ENCODE data around the gene SLC49A3.
A peak's percentile ranks its signal among the peaks of the same experiment; 100 is the strongest.
"Not testable (repeated sequence)": the region's sequence is repeated elsewhere in the genome, so short reads cannot be mapped to it uniquely, and the experiment has no call there.

The SLC49A3 gene

DNA sequence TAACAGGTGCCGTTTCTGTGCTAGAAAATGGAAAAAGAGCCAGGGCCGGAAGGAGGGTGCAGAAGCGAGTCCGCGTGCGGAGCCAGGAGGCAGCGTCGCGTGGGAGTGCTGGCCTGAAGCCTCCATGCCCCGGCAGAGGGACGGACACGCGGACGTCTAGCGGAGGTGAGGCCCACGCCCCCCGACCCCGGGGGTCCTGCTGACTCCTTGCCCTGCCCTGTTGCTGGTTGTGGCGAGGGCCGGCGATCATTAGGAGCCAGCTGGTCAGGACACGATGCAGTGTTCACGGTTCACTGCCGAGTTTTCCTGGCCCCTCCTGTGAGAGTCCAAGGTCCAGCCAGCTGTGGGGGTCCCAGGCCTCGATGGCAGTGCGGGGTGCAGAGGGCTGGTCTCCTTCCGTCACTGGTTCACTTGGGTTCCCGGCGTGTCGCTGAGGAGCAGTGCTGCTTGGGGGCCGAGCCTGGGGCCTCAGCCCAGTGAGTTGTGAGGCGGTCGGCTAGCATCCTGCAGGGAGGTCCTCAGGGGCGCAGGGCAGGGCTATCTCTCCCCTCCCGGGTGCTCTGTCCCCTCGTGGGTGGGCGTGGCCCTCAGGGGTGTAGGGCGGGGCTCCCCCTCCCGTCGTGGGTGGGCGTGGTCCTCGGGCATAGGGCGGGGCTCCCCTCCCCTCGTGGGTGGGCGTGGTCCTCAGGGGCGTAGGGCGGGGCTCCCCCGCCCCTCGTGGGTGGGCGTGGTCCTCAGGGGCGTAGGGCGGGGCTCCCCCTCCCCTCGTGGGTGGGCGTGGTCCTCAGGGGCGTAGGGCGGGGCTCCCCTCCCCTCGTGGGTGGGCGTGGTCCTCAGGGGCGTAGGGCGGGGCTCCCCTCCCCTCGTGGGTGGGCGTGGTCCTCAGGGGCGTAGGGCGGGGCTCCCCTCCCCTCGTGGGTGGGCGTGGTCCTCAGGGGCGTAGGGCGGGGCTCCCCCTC lies 42.3 kb upstream of the SLC49A3 start:
- H3K27ac ChIP-seq (ENCODE audit: low read depth, low read length); H3K27me3 ChIP-seq (ENCODE audit: control insufficient read depth in 5 of 5, insufficient read depth in 4 of 5, low read length in 5 of 5); H3K4me1 ChIP-seq (ENCODE audit: control insufficient read depth in 5 of 5, insufficient read depth in 5 of 5, low read length in 5 of 5); H3K4me3 ChIP-seq (ENCODE audit: low read depth in 1 of 5, low read length in 5 of 5); H3K9ac ChIP-seq (ENCODE audit: low read length in 5 of 5); H3K9me3 ChIP-seq (ENCODE audit: control insufficient read depth in 5 of 5, low read length in 5 of 5): not testable (repeated sequence)
- peaks cover 4 to 54% (median 46%) of the 10 kb centered on the region in 5 donors for H3K36me3 ChIP-seq (ENCODE audit: control insufficient read depth in 5 of 5, insufficient read depth in 5 of 5, low read length in 5 of 5)

DNA sequence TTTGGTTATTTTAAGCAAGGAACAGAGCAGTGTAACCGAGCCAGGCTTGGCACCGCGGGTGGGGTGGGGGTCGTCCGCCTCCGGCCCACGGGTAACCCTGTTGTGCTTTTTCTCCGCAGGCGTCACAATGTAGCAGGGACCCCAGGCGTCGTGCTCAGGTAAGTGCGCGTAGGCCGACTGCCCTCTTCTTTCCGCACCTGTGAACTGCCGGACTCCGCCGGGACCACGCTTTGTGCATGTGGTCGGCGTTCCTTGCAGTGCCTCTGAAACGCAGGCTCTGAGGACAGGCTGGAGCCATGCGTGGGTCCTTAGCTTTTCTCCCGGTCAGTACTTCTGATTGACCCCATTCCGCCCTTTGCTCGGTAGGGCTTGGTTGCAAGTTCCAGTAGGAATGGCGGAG lies 41.6 kb upstream of the SLC49A3 start:
- Histone ChIP-seq H3K27me3 (ENCODE audit: control insufficient read depth in 5 of 5, insufficient read depth in 4 of 5, low read length in 5 of 5) (no peaks in the 10 kb centered on the region), H3K9ac (ENCODE audit: low read length in 5 of 5) (no peak overlapping the region), H3K36me3 (ENCODE audit: control insufficient read depth in 5 of 5, insufficient read depth in 5 of 5, low read length in 5 of 5) (peaks cover 4 to 49% (median 42%) of the 10 kb centered on the region in 5 donors), H3K27ac (ENCODE audit: low read depth, low read length) (no peak overlapping the region), H3K4me1 (ENCODE audit: control insufficient read depth in 5 of 5, insufficient read depth in 5 of 5, low read length in 5 of 5) (peaks cover 0 to 14% (median 12%) of the 10 kb centered on the region in 5 donors), H3K4me3 (ENCODE audit: low read depth in 1 of 5, low read length in 5 of 5) (no peak overlapping the region), H3K9me3 (ENCODE audit: control insufficient read depth in 5 of 5, low read length in 5 of 5) (no peaks in the 10 kb centered on the region)

DNA sequence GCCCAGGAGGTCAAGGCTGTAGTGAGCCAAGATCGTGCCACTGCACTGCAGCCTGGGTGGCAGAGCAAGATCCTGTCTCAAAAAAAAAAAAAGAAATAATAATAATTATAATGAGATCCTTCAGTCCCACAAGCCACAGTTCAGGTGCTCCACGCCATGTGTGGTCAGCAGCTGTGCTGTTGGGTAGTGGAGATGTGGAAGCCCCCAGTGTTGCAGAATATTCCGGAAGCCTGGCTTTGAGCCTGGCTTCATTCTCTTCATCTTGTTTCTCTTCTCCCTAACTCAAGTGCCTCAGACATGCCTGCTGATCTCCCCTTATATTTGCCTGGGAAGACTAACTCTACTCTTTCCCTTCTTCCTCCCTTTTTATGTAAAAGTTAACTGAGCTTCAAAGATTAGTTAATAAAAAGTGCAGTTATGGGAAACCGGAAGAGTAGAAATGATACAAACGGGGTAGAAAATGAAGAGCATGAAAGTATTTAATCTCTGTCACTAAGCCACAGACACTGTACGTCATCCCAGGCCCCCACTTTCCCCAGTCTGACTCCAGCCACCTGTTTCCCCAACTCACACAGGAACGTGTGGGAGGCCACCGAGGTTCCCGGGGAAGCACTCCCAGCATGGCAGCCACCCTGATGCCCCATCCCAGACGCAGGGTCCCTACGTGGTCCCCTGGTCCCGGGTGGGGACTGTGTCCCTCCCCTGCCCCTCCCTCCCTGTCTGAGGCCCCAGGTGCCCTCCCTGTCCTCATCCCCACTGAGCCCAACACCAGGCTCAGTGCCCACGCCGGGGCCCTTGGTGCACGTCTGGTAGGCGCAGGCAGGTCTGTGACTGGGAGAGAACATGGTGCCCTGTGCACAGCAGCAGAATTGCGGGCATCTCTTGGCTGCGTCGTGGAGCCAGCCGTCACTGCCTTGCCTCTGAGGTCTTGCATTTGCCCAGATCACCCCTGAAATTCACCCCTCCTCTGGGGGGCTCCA lies 40.7 kb upstream of the SLC49A3 start:
- no peaks in the 10 kb centered on the region for H3K9me3 ChIP-seq (ENCODE audit: control insufficient read depth in 5 of 5, low read length in 5 of 5)
- H3K36me3 ChIP-seq (ENCODE audit: control insufficient read depth in 5 of 5, insufficient read depth in 5 of 5, low read length in 5 of 5): peaks cover 4 to 40% (median 33%) of the 10 kb centered on the region in 5 donors
- no peak overlapping the region for H3K4me3 ChIP-seq (ENCODE audit: low read depth in 1 of 5, low read length in 5 of 5)
- no peaks in the 10 kb centered on the region for H3K27me3 ChIP-seq (ENCODE audit: control insufficient read depth in 5 of 5, insufficient read depth in 4 of 5, low read length in 5 of 5)
- peaks cover 0 to 14% (median 12%) of the 10 kb centered on the region in 5 donors for H3K4me1 ChIP-seq (ENCODE audit: control insufficient read depth in 5 of 5, insufficient read depth in 5 of 5, low read length in 5 of 5)
- no peak overlapping the region for H3K27ac ChIP-seq (ENCODE audit: low read depth, low read length)
- no peak overlapping the region for H3K9ac ChIP-seq (ENCODE audit: low read length in 5 of 5)

DNA sequence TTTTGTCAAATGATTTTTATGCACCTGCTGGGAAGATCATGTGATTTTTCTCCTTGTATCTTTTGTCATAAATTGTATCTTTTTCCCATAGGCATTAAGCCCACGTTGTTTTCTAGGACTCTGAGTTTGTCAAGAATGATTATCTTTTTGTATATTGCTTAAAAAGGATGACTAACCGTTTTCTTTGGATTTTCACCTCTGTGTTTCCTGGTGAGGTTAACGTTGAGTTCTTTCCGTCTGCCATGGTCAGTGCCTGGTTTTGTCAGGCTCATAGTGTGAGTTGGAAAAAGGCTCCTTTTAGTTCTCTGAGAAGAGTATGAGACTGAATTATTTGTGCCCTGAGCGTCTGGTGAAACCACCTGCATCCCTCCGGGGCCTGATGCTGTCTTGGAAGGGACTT lies 38.6 kb upstream of the SLC49A3 start:
- Histone ChIP-seq H3K9ac (ENCODE audit: low read length in 5 of 5) (no peak overlapping the region), H3K9me3 (ENCODE audit: control insufficient read depth in 5 of 5, low read length in 5 of 5) (no peaks in the 10 kb centered on the region), H3K27ac (ENCODE audit: low read depth, low read length) (no peak overlapping the region), H3K4me3 (ENCODE audit: low read depth in 1 of 5, low read length in 5 of 5) (no peak overlapping the region), H3K4me1 (ENCODE audit: control insufficient read depth in 5 of 5, insufficient read depth in 5 of 5, low read length in 5 of 5) (peaks cover 0 to 14% (median 12%) of the 10 kb centered on the region in 5 donors), H3K36me3 (ENCODE audit: control insufficient read depth in 5 of 5, insufficient read depth in 5 of 5, low read length in 5 of 5) (peaks cover 0 to 34% (median 22%) of the 10 kb centered on the region in 5 donors), H3K27me3 (ENCODE audit: control insufficient read depth in 5 of 5, insufficient read depth in 4 of 5, low read length in 5 of 5) (no peaks in the 10 kb centered on the region)

DNA sequence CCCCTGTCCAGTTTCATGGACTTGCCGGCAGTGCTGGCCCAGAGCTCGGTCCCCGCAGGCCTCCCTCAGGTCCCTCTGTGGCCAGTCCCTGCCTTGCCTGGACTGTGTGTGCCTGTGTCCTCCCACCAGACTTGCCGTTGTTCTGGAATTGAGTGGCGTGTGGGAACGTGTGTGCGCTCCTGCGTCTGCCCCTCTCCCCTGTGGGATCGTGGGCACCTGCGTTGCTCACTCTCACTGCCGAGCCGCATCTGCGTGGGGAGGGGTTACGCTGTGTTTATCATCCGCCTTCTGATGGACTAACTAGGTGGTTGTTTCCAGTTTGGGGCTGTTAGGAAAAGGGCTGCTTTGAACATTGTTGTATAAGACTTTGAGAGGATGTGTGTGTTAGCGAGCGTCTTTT lies 37.9 kb upstream of the SLC49A3 start:
- Histone ChIP-seq H3K9ac (ENCODE audit: low read length in 5 of 5) (peak overlapping the region in 1 of 5 donors; percentile 37), H3K27ac (ENCODE audit: low read depth, low read length) (no peak overlapping the region), H3K4me3 (ENCODE audit: low read depth in 1 of 5, low read length in 5 of 5) (no peak overlapping the region), H3K36me3 (ENCODE audit: control insufficient read depth in 5 of 5, insufficient read depth in 5 of 5, low read length in 5 of 5) (peaks cover 0 to 36% (median 22%) of the 10 kb centered on the region in 5 donors), H3K27me3 (ENCODE audit: control insufficient read depth in 5 of 5, insufficient read depth in 4 of 5, low read length in 5 of 5) (no peaks in the 10 kb centered on the region), H3K9me3 (ENCODE audit: control insufficient read depth in 5 of 5, low read length in 5 of 5) (no peaks in the 10 kb centered on the region), H3K4me1 (ENCODE audit: control insufficient read depth in 5 of 5, insufficient read depth in 5 of 5, low read length in 5 of 5) (peaks cover 0 to 14% (median 12%) of the 10 kb centered on the region in 5 donors)

DNA sequence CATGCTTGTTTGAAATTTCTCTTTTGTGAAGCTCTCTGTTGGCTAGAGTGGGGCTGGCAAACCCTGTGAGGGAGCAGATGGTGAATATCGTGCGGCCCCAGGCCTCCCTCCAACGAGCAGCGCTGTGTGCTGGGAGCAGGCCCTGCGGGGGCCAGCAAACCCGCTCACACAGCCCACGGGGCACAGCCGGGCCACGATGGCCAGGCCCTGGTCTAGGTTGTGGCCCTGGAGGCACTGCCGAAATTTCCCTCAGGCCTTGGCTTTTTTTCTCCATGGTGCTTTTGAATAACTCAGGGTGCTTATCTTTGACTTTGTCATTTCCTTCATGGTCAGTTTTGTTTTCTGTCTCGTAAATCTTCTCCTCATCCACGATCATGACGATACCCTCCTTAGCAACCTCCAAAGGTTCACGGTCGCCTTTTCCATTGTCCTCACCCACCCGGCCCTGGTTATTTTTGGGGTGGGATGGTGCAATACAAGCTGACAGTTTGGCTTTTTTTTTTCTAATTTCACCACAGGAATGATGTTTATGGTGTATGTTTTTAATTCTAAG lies 37.4 kb upstream of the SLC49A3 start:
- Histone ChIP-seq H3K27ac (ENCODE audit: low read depth, low read length) (no peak overlapping the region), H3K9me3 (ENCODE audit: control insufficient read depth in 5 of 5, low read length in 5 of 5) (no peaks in the 10 kb centered on the region), H3K36me3 (ENCODE audit: control insufficient read depth in 5 of 5, insufficient read depth in 5 of 5, low read length in 5 of 5) (peaks cover 0 to 36% (median 22%) of the 10 kb centered on the region in 5 donors), H3K9ac (ENCODE audit: low read length in 5 of 5) (peak overlapping the region in 1 of 5 donors; percentile 37), H3K4me1 (ENCODE audit: control insufficient read depth in 5 of 5, insufficient read depth in 5 of 5, low read length in 5 of 5) (peaks cover 0 to 20% (median 14%) of the 10 kb centered on the region in 5 donors), H3K4me3 (ENCODE audit: low read depth in 1 of 5, low read length in 5 of 5) (no peak overlapping the region), H3K27me3 (ENCODE audit: control insufficient read depth in 5 of 5, insufficient read depth in 4 of 5, low read length in 5 of 5) (no peaks in the 10 kb centered on the region)

DNA sequence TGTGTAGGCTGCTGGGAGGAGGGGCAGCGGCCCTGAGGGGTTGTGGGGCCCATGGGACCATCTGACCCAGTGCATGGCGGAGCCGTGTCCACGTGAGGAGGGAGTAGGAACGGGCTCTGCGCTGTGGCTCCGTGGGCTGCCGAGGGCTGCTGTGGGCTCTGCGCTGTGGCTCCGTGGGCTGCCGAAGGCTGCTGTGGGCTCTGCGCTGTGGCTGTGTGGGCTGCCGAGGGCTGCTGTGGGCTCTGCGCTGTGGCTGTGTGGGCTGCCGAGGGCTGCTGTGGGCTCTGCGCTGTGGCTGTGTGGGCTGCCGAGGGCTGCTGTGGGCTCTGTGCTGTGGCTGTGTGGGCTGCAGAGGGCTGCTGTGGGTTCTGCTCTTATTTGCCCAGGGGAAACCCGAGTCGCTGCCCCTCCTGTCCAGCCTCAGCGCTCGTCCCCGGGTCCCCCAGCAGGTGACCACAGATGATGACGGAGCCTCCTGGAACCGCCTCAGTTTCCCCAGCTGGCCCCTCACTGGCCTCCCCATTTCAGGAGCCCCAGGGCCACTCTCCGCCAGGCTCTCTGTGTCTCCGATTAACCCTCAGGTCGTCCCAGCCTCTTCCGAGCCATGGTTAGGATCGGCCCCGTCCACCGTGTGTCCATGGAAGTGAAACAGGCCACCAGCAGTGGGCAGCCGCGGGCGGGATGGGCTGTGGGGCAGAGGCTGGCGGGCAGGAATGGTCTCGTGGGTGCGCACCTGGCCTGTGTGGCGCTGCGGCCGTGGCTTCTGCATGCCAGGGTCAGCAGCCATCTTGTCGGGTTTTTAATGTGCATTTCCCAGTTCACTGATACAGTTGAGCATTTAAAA lies 36.7 kb upstream of the SLC49A3 start:
- Histone ChIP-seq H3K4me3 (ENCODE audit: low read depth in 1 of 5, low read length in 5 of 5) (no peak overlapping the region), H3K9me3 (ENCODE audit: control insufficient read depth in 5 of 5, low read length in 5 of 5) (no peaks in the 10 kb centered on the region), H3K9ac (ENCODE audit: low read length in 5 of 5) (no peak overlapping the region), H3K36me3 (ENCODE audit: control insufficient read depth in 5 of 5, insufficient read depth in 5 of 5, low read length in 5 of 5) (peaks cover 0 to 31% (median 16%) of the 10 kb centered on the region in 5 donors), H3K27me3 (ENCODE audit: control insufficient read depth in 5 of 5, insufficient read depth in 4 of 5, low read length in 5 of 5) (no peaks in the 10 kb centered on the region), H3K4me1 (ENCODE audit: control insufficient read depth in 5 of 5, insufficient read depth in 5 of 5, low read length in 5 of 5) (peaks cover under 1 to 27% (median 21%) of the 10 kb centered on the region in 5 donors), H3K27ac (ENCODE audit: low read depth, low read length) (no peak overlapping the region)

DNA sequence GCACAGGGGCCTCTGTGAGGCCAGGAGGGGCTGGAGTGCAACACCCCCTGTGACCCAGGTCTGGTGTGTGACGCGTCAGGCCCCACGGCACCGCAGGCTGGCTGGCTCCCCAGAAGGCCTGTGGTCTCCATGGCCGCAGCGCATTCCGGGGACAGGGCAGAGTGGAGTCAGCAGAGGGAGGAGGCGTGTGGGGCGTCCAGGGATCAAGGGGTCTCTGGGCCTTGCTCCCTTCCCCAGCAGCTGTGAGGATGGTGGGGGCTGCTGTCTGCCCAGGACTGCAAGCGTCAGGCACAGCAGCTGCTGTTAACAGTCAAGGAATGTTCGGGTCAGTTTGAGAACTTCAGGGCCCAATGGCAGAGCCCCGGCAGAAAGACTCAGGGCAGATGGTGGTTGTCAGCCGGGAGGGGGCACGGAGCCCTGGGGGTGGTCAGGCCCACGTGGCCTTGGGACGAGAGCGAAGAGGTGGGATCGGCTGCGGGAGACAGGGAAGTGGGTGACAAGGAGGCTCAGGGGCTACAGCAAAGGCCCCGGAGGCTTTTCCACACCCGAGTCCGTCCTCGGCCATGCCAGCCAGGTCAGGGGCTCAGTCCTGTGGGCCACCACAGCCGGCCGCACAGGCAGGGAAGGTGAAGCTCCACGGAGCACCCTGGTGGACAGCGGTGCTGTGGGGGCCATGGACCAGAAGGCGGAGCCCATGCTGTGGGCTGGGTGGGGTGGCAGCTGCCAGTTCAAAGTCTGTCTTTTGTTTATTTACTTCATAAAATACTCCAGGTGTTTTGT lies 35.0 kb upstream of the SLC49A3 start:
- no peaks in the 10 kb centered on the region for H3K9me3 ChIP-seq (ENCODE audit: control insufficient read depth in 5 of 5, low read length in 5 of 5)
- H3K36me3 ChIP-seq (ENCODE audit: control insufficient read depth in 5 of 5, insufficient read depth in 5 of 5, low read length in 5 of 5): peaks cover 0 to 27% (median 12%) of the 10 kb centered on the region in 5 donors
- H3K27ac ChIP-seq (ENCODE audit: low read depth, low read length): no peak overlapping the region
- no peak overlapping the region for H3K9ac ChIP-seq (ENCODE audit: low read length in 5 of 5)
- H3K4me1 ChIP-seq (ENCODE audit: control insufficient read depth in 5 of 5, insufficient read depth in 5 of 5, low read length in 5 of 5): peaks cover 2 to 29% (median 25%) of the 10 kb centered on the region in 5 donors
- H3K27me3 ChIP-seq (ENCODE audit: control insufficient read depth in 5 of 5, insufficient read depth in 4 of 5, low read length in 5 of 5): no peaks in the 10 kb centered on the region
- no peak overlapping the region for H3K4me3 ChIP-seq (ENCODE audit: low read depth in 1 of 5, low read length in 5 of 5)
